ENCODE data around the gene UGCG. TPM values are rescaled to one million over a fixed set of nuclear protein-coding genes. Genes with fewer than 3 reads are reported as not detected.
"Not testable (repeated sequence)": the region's sequence is repeated elsewhere in the genome, so short reads cannot be mapped to it uniquely, and the experiment has no call there.

The UGCG gene
- polyA plus RNA-seq (2012; ENCODE audit: insufficient read depth, insufficient read length): 5.6 TPM

DNA sequence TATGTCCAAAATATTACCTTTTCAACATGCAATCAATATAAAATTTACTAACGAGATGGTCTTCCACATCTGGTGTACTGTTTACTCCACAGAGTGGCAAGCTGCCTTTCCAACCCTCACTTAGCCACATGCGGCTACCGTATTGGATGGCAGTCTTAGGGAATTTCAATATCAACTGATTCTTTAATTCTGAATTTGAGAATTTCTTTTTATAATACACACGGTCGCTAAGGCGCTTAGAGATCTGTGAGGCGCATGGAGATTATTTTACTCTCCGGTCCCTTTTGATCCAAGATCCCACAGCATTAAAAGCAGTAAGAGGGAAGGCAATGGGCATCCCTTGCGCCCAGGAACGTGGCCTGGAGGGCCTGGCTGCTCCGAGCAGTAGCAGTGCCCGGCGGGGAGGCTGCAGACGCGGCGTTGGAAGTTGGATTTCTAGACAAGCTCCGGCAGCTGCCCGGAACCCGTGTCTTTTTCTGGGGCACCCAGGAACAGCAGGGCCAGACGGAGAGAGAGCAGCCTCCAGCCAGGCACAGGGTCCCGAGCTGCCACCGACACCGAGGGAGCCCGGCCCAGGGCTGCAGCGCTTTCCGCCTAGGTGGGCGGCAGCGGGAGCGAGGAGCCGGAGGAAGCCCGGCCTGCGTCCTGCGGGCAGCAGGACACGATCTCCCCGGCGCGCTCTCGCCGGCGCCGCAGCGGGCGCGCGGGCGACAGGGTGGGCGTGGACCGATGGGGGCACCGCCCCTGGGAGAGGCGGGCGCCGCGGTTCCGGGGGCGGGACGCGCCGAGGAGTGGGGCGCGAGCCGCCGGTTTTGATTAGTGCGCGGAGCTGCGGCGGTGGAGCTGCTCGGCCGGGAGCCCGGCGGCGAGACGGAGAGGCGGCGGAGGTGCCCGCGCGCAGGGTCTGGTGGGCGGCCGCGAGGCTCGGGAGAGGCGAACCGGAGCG, at the start of gene UGCG:
TSS of gene UGCG (plus strand) at position 819 of the 946 bp plus-strand sequence. CDS start 402 bp downstream, outside the sequence.
- peak within 1 kb of the TSS; percentile 68 for H3K4me3 ChIP-seq (ENCODE audit: low read length)
- peak; percentile 62 for DNase-seq (ENCODE audit: low read depth, low spot score)

GRCh38 chr9:111851553-111851952, 45.1 kb upstream of the UGCG start:
- no peak overlapping the region for H3K4me3 ChIP-seq (ENCODE audit: low read length)
- DNase-seq (ENCODE audit: low read depth, low spot score): no peak

- no peak for DNase-seq (ENCODE audit: low read depth, low spot score)
- no peak overlapping the region for H3K4me3 ChIP-seq (ENCODE audit: low read length)
Measured at GRCh38 chr9:111852291-111852690, 44.3 kb upstream of the UGCG start.

DNA sequence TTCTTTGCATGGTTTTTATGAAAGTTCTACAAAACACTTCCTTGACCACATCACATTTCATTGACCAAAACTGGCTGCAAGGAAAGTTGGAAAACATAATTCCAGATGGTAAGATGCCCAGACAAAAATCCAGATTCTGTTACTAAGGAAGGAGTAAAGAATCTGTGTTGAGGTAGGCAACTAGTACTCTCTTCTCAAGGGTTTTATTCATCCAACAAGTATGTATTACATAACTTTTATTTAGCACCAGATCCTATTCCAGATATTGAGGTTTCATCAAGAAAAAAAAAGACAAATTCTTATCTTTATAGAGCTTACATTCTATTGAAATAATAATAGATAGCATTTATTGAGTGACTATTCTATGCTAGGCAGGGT, 43.2 kb upstream of the UGCG start:
- no peak for DNase-seq (ENCODE audit: low read depth, low spot score)
- no peak overlapping the region for H3K4me3 ChIP-seq (ENCODE audit: low read length)

GRCh38 chr9:111854799-111855198, 41.8 kb upstream of the UGCG start:
- no peak for DNase-seq (ENCODE audit: low read depth, low spot score)

GRCh38 chr9:111857555-111858211, 38.9 kb upstream of the UGCG start:
- no peak for DNase-seq (ENCODE audit: low read depth, low spot score)

More at GRCh38 chr9:111854799-111855198, 41.8 kb upstream of the UGCG start:
- no peak overlapping the region for H3K4me3 ChIP-seq (ENCODE audit: low read length)

DNA sequence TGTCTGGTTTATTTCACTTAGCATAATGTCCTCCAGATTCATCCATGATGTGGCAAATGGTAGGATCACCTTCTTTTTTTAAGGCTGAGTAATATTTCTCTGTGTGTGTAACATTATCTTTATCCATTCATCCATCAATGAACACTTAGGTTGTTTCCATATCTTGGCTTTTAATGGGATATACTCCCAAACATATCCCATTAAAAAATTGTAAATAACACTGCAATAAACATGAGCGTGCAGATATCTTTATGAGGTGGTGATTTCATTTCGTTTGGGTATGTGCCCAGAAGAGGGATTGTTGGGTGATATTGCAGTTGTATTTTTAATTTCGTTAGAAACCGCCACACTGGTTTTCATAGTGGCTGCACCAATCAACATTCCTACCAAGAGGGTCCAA, 36.2 kb upstream of the UGCG start:
- DNase-seq (ENCODE audit: low read depth, low spot score): no peak
- H3K4me3 ChIP-seq (ENCODE audit: low read length): no peak overlapping the region

More at GRCh38 chr9:111857555-111858211, 38.9 kb upstream of the UGCG start:
- no peak overlapping the region for H3K4me3 ChIP-seq (ENCODE audit: low read length)

- DNase-seq (ENCODE audit: low read depth, low spot score): no peak
- no peak overlapping the region for H3K4me3 ChIP-seq (ENCODE audit: low read length)
Measured at GRCh38 chr9:111863636-111864035, 33.0 kb upstream of the UGCG start.

GRCh38 chr9:111866976-111867375, 29.6 kb upstream of the UGCG start:
- H3K4me3 ChIP-seq (ENCODE audit: low read length): no peak overlapping the region
- no peak for DNase-seq (ENCODE audit: low read depth, low spot score)

- DNase-seq (ENCODE audit: low read depth, low spot score): no peak
- no peak overlapping the region for H3K4me3 ChIP-seq (ENCODE audit: low read length)
Measured at GRCh38 chr9:111868475-111868874, 28.1 kb upstream of the UGCG start.

DNA sequence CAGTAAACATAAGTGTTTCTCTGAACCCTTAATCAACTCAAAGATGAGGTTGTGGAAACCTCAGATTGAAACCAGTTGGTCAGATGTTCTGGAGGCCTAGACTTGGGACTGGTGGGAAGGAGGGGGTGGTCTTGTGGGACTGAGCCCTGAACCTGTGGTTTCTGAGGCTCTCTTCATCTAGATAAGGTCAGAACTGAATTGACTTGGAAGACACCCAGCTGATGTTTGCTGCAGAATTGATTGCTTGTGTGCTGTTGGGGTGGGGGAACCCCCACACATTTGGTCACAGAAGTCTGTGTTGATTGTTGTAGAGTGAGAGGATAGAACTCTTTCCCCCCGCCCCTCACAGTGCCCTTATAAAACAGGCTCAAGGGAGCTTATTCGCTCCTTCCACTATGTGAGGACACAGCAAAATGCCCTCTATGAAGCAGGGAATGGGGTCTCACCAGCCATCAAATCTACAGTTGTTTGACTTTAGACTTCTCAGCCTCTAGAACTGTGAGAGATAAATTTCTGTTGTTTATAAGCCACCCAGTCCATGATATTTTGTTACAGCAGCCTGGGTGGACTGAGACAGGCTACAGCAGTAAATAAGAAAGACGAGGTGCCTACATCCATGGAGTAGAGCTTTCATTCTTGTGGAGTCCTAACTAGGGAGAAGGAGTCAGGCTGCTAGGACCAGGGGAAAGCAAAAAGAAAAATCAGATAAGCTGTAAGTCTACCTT, 25.7 kb upstream of the UGCG start:
- H3K4me3 ChIP-seq (ENCODE audit: low read length): no peak overlapping the region
- no peak for DNase-seq (ENCODE audit: low read depth, low spot score)

GRCh38 chr9:111871499-111871855, 25.1 kb upstream of the UGCG start:
- H3K4me3 ChIP-seq (ENCODE audit: low read length): no peak overlapping the region
- DNase-seq (ENCODE audit: low read depth, low spot score): no peak

GRCh38 chr9:111872886-111873285, 23.7 kb upstream of the UGCG start:
- DNase-seq (ENCODE audit: low read depth, low spot score): no peak
- H3K4me3 ChIP-seq (ENCODE audit: low read length): no peak overlapping the region

DNA sequence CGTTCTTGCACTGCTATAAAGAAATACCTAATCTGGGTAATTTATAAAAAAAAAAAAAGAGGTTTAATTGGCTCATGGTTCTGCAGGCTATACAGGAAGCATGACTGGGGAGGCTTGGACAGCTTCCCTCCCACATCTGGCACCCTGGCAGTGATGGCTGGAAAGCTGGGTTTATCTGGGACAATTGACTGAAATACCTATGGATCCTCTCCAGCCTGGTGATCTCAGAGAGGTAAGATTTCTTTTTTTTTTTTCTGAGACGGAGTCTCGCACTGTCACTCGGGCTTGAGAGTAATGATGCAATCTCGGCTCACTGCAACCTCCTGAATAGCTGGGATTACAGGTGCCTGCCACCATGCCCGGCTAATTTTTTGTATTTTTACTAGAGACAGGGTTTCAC, 22.7 kb upstream of the UGCG start:
- no peak for DNase-seq (ENCODE audit: low read depth, low spot score)

GRCh38 chr9:111874500-111874899, 22.1 kb upstream of the UGCG start:
- H3K4me3 ChIP-seq (ENCODE audit: low read length): no peak overlapping the region
- no peak for DNase-seq (ENCODE audit: low read depth, low spot score)

More for the DNA sequence above, 22.7 kb upstream of the UGCG start:
- H3K4me3 ChIP-seq (ENCODE audit: low read length): no peak overlapping the region

DNA sequence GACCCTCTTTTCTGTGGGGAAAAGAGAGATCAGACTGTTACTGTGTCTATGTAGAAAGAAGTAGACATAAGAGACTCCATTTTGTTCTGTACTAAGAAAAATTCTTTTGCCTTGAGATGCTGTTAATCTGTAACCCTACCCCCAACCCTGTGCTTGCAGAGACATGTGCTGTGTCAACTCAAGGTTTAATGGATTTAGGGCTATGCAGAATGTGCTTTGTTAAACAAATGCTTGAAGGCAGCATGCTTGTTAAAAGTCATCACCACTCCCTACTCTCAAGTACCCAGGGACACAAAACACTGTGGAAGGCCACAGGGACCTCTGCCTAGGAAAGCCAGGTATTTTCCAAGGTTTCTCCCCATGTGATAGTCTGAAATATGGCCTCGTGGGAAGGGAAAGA, 21.3 kb upstream of the UGCG start:
- DNase-seq (ENCODE audit: low read depth, low spot score): not testable (repeated sequence)

GRCh38 chr9:111875691-111876090, 20.9 kb upstream of the UGCG start:
- not testable (repeated sequence) for H3K4me3 ChIP-seq (ENCODE audit: low read length); DNase-seq (ENCODE audit: low read depth, low spot score)

More for the DNA sequence above, 21.3 kb upstream of the UGCG start:
- not testable (repeated sequence) for H3K4me3 ChIP-seq (ENCODE audit: low read length)

DNA sequence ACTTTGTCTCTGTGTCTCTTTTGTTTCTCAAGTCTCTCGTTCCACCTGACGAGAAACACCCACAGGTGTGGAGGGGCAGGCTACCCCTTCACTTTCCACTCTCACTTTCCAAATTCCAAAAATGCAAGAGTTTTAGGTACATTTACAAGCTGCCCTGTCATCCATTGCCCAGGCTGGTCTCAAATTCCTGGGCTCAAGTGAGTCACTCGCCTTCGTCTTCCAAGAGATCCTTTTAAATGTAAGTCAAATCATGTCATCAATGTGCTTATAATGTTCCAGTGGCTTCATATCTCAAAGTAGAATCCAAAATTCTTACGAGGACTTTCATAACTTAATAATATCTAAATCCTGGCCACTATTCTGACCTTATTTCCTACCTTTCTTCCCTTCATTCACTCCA, 20.4 kb upstream of the UGCG start:
- no peak overlapping the region for H3K4me3 ChIP-seq (ENCODE audit: low read length)
- no peak for DNase-seq (ENCODE audit: low read depth, low spot score)

DNA sequence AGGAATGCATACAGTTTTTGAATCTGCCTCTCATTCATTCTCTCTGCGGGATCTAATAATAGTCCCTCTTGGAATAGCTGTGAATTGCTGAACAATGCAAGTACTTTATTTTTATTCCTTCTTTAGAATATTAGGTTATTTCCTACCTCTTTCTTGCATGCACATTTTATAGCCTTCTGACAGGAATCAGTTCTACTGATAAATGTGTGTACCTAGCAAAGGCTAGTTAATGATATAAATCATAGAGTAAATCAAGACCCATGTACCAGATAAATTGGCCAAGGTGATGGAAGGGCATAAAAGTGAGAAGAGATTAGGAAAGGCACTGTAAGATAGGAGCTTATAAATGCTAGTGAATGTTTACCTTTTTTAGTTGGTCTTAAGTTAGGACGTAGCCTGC, 19.2 kb upstream of the UGCG start:
- DNase-seq (ENCODE audit: low read depth, low spot score): no peak
- no peak overlapping the region for H3K4me3 ChIP-seq (ENCODE audit: low read length)

GRCh38 chr9:111878946-111879345, 17.7 kb upstream of the UGCG start:
- no peak overlapping the region for H3K4me3 ChIP-seq (ENCODE audit: low read length)
- no peak for DNase-seq (ENCODE audit: low read depth, low spot score)
